CD4-positive, CD25-positive, alpha-beta regulatory T cell (primary cell): Measurements from ENCODE around the gene UCN3. TPM values are rescaled to one million over a fixed set of nuclear protein-coding genes. Genes with fewer than 3 reads are reported as not detected.
A peak's percentile ranks its signal among the peaks of the same experiment; 100 is the strongest.

Experiments used
- ATAC-seq, 2 donors: fragments of 150-1000 bp; cut with Tn5 transposase; one replicate each; pipeline ENCODE4 v1.10.0; 2021; ENCODE audit warnings: low read depth in 2 of 2, moderate number of reproducible peaks in 2 of 2, moderate library complexity in 1 of 2
- DNase-seq, 3 donors: peaks; one replicate each; pipeline versions ENCODE4 v3.0.0 to v3.0.0-alpha.2; 2012 to 2022; ENCODE audit warnings: mixed read lengths in 1 of 3
- H3K27ac ChIP-seq: one replicate; pipeline ENCODE4 v1.7.0; 2013; ENCODE audit warnings: mild to moderate bottlenecking, low read length; ENCODE audit not compliant: insufficient read depth, poor library complexity, severe bottlenecking
- H3K27me3 ChIP-seq: one replicate; pipeline ENCODE4 v1.7.0; 2013; ENCODE audit warnings: low read length; ENCODE audit not compliant: control insufficient read depth, insufficient read depth
- H3K36me3 ChIP-seq: one replicate; pipeline ENCODE4 v1.7.0; 2013; ENCODE audit warnings: mild to moderate bottlenecking, low read length, moderate library complexity; ENCODE audit not compliant: control insufficient read depth, insufficient read depth
- H3K4me1 ChIP-seq: 2 replicates; pipeline ENCODE4 v1.7.0; 2013; ENCODE audit warnings: mild to moderate bottlenecking, low read length; ENCODE audit not compliant: insufficient read depth, control insufficient read depth, poor library complexity, severe bottlenecking
- H3K4me3 ChIP-seq: one replicate; pipeline ENCODE4 v1.7.0; 2013; ENCODE audit warnings: low read depth, mild to moderate bottlenecking, low read length, moderate library complexity
- H3K9me3 ChIP-seq, 2 experiments: 1 replicate in 1 of 2; 2 replicates in 1 of 2; pipeline ENCODE4 v1.7.0; 2013; ENCODE audit warnings: low read length in 2 of 2, mild to moderate bottlenecking in 1 of 2, moderate library complexity in 1 of 2; ENCODE audit not compliant: control insufficient read depth in 2 of 2
- H3K27ac Mint-ChIP-seq, 3 donors: one replicate each; pipeline ENCODE4 v1.8.0; 2020 to 2022; ENCODE audit warnings: mild to moderate bottlenecking in 3 of 3, mixed read lengths in 3 of 3, moderate library complexity in 2 of 3
- H3K27me3 Mint-ChIP-seq: one replicate; pipeline ENCODE4 v1.8.0; 2022; ENCODE audit warnings: mild to moderate bottlenecking, mixed read lengths
- H3K36me3 Mint-ChIP-seq: one replicate; pipeline ENCODE4 v1.8.0; 2020; ENCODE audit warnings: mixed read lengths
- H3K4me1 Mint-ChIP-seq, 4 donors: one replicate each; pipeline ENCODE4 v1.8.0; 2020 to 2022; ENCODE audit warnings: mixed read lengths in 4 of 4, mild to moderate bottlenecking in 1 of 4
- H3K4me3 Mint-ChIP-seq, 4 donors: one replicate each; pipeline ENCODE4 v1.8.0; 2020 to 2022; ENCODE audit warnings: mild to moderate bottlenecking in 4 of 4, mixed read lengths in 4 of 4, moderate library complexity in 3 of 4
- H3K9me3 Mint-ChIP-seq, 7 donors: one replicate each; pipeline ENCODE4 v1.8.0; 2020 to 2022; ENCODE audit warnings: mixed read lengths in 7 of 7, mild to moderate bottlenecking in 3 of 7, moderate library complexity in 2 of 7
- polyA plus RNA-seq, 4 donors: library from polyadenylated mRNA; unstranded; fragments of 300-500 nt; fragmentation: Illumina TruSeq; gene quantifications; one replicate each; pipeline ENCODE4 v1.2.3, GENCODE V29; 2021
- total RNA-seq: library from RNA; stranded (reverse); gene quantifications from one replicate; pipeline ENCODE4 v1.2.3, GENCODE V29; 2022

The UCN3 gene
- total and polyA plus RNA-seq, 5 donors from 2014 or later, result not detected

DNA sequence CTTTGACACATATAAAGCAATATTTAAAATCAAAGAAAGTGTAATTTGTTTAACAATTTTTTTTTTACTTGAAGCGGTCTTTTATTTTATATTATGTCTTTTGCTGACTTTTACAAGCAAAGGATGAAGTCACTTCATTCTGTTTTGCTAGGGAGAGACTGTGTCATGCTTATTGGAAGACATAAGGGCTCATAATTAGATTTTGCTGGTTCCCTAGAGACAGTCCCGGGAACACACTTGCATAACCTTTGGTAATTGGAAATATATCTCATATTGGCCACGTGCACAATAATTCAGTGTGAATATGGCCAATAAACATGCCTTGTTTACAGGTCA lies 47.1 kb downstream of the UCN3 start:
- no peak for DNase-seq
- Histone ChIP-seq H3K9me3 (no peaks in the 10 kb centered on the region), H3K27me3 (peaks cover 14% of the 10 kb centered on the region), H3K36me3 (no peaks in the 10 kb centered on the region), H3K27ac (no peak overlapping the region), H3K4me3 (peak overlapping the region; percentile 89), H3K4me1 (peaks cover 6% of the 10 kb centered on the region)
- peaks cover 0 to 3% (median 1%) of the 10 kb centered on the region in 7 donors for H3K9me3 Mint-ChIP-seq
- ATAC-seq, result no peak
- H3K4me3 Mint-ChIP-seq, result peak overlapping the region; percentile 86 to 92 (median 89)
- H3K36me3 Mint-ChIP-seq, result no peaks in the 10 kb centered on the region
- H3K27me3 Mint-ChIP-seq, result peaks cover 36% of the 10 kb centered on the region
- H3K4me1 Mint-ChIP-seq, result peaks cover 0 to 5% (median 0%) of the 10 kb centered on the region in 4 donors
- peak overlapping the region in 1 of 3 donors; percentile 53 for H3K27ac Mint-ChIP-seq

DNA sequence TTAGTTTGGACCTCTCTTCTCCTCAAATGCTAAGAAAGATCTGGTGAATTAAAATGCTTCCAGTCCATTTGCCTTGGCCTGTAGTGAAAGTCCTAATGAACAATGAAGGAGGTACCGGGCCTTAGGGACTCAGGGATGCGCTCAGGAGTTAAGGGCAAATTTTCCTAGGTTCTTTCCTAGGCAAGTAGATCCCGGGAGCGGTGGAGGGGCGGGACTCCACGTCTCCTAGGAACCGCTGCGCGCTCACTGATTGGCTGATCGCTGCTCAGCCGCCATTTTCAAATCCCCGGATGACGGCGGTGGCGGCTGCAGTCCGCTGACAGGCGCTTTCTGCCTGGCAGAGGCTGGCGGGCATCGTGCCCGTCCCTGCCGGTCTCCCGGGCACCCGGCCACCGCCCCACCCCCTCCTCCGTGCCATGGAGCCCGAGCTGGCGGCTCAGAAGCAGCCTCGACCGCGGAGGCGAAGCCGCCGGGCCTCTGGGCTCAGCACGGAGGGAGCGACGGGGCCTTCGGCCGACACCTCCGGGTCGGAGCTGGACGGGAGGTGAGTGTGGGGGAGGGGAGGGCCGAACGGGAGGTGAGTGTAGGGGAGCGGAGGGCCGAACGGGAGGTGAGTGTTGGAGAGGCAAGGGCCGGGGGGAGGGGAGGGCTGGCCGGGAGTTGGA lies 47.6 kb downstream of the UCN3 start, which contains the start of gene NET1:
TSS of gene NET1 (plus strand) at position 281 of the 665 bp plus-strand sequence. CDS start at position 417, 136 bp downstream.
- no peaks in the 10 kb centered on the region for H3K9me3 ChIP-seq
- H3K4me1 ChIP-seq, result peaks cover 6% of the 10 kb centered on the region
- Mint-ChIP-seq H3K36me3 (no peaks in the 10 kb centered on the region), H3K27me3 (peaks cover 32% of the 10 kb centered on the region), H3K9me3 (peaks cover 0 to 3% (median 1%) of the 10 kb centered on the region in 7 donors), H3K4me3 (peak within 1 kb of the TSS; percentile 86 to 92 (median 89)), H3K27ac (peak within 1 kb of the TSS in 1 of 3 donors; percentile 53), H3K4me1 (peaks cover 0 to 5% (median 0%) of the 10 kb centered on the region in 4 donors)
- peaks cover 14% of the 10 kb centered on the region for H3K27me3 ChIP-seq
- H3K4me3 ChIP-seq, result peak within 1 kb of the TSS; percentile 89
- H3K36me3 ChIP-seq, result no peaks in the 10 kb centered on the region
- H3K27ac ChIP-seq, result no peak within 1 kb of the TSS
- DNase-seq (peak; percentile 49 to 79 (median 63)), ATAC-seq (peak; percentile 73 to 75)

DNA sequence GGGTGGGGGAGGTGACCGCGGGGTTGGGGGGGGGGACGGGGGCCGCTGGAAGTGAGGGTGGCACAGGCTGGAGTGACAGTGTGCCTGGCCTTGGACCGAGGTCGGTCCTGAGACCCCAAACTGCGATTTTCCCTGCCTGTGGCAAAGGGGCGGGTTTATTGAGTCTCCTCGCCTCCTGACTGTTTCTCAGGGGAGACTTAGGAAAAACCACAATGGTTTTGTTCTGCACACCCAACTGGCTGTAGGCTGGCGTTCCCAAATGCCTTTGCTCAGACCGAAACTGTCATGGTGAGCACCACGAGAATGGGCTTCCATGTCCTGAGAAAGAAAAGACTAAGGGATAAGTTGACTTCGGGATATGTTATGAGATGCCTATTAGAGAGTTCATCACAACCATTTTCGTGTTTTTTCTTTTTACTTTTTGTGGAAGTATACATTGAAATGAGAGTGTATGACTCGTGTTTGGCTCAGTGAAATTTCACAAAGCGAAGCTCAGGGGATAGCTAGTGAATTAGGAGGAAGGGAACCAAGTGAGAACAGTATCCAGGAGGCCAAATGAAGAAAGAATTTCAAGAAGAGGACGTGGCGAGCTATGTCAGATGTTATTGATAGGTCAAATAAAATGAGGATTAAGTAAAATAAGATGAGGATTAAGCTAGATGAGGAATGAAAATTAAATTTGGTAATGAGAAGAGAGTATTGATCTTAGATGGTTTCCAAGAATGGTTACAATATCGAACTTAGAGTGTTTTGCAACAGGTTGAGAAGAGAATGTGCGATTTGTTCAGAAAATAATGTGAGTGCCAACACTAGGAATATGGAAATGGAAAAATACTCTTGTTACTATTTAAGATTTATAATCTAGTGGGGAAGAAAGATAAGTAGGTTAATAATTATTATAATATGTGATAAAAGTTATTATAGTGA lies 48.5 kb downstream of the UCN3 start:
- Mint-ChIP-seq H3K27ac (no peak overlapping the region), H3K4me1 (peaks cover 0 to 5% (median 0%) of the 10 kb centered on the region in 4 donors), H3K36me3 (no peaks in the 10 kb centered on the region), H3K27me3 (peaks cover 23% of the 10 kb centered on the region), H3K9me3 (peaks cover 0 to 5% (median 3%) of the 10 kb centered on the region in 7 donors), H3K4me3 (no peak overlapping the region)
- DNase-seq (peak in 1 of 3 donors; percentile 3), ATAC-seq (no peak)
- no peak overlapping the region for H3K27ac ChIP-seq
- peak overlapping the region; percentile 84 for H3K4me3 ChIP-seq
- no peaks in the 10 kb centered on the region for H3K36me3 ChIP-seq
- H3K27me3 ChIP-seq, result peaks cover 14% of the 10 kb centered on the region
- no peaks in the 10 kb centered on the region for H3K9me3 ChIP-seq
- H3K4me1 ChIP-seq, result peaks cover 6% of the 10 kb centered on the region

DNA sequence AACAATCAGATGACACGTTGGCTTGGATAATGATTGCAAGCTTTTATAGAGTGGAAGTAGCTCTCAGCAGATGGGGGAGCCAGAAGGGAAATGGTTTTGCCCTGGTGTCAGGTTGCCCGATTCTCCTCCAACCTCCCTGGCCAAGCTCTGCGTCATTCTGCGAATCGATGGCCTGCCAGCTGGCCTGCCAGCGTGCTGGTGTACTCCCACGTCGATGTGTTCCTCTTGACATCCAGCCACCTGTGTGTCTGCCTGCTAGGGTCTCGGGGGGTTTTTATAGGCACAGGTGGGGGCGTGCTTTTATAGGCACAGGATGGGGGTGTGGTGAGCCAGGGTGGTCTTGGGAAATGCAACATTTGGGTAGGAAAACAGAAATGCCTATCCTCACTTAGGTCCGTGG lies 52.2 kb downstream of the UCN3 start:
- ATAC-seq (no peak), DNase-seq (no peak)
- H3K4me1 ChIP-seq, result peaks cover 4% of the 10 kb centered on the region
- no peak overlapping the region for H3K27ac ChIP-seq
- Mint-ChIP-seq H3K27me3 (peaks cover 4% of the 10 kb centered on the region), H3K4me3 (no peak overlapping the region), H3K27ac (no peak overlapping the region), H3K9me3 (peaks cover 0 to 24% (median 8%) of the 10 kb centered on the region in 7 donors), H3K36me3 (peaks cover 3% of the 10 kb centered on the region), H3K4me1 (peaks cover 0 to 4% (median 0%) of the 10 kb centered on the region in 4 donors)
- H3K4me3 ChIP-seq, result no peak overlapping the region
- H3K27me3 ChIP-seq, result no peaks in the 10 kb centered on the region
- no peaks in the 10 kb centered on the region for H3K36me3 ChIP-seq
- peaks cover 5 to 7% of the 10 kb centered on the region in 2 experiments for H3K9me3 ChIP-seq

DNA sequence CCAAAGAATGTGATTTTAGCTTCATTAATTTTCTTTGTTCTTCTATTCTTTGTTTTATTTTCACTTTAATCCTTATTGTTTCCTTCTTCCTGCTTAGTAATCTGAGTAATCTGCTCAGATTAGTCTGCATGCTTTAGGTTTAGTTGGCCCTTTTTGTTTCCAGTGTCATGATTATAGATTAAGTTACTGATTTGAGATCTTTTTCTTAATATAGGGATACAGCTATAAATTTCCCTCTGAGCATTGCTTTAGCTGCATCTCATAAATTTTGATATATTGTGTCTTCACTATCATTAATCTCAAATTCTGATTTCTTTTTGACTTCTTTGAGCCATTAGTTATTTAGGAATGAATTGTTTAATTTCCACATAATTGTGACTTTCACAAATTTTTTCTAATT lies 53.8 kb downstream of the UCN3 start:
- Histone ChIP-seq H3K9me3 (peaks cover 5 to 7% of the 10 kb centered on the region in 2 experiments), H3K27ac (no peak overlapping the region), H3K27me3 (no peaks in the 10 kb centered on the region), H3K4me1 (no peaks in the 10 kb centered on the region), H3K36me3 (no peaks in the 10 kb centered on the region), H3K4me3 (no peak overlapping the region)
- Mint-ChIP-seq H3K4me3 (no peak overlapping the region), H3K4me1 (no peaks in the 10 kb centered on the region), H3K36me3 (peaks cover 3% of the 10 kb centered on the region), H3K9me3 (peaks cover 0 to 24% (median 8%) of the 10 kb centered on the region in 7 donors), H3K27me3 (peaks cover 4% of the 10 kb centered on the region), H3K27ac (no peak overlapping the region)
- DNase-seq, result no peak
- ATAC-seq, result no peak

DNA sequence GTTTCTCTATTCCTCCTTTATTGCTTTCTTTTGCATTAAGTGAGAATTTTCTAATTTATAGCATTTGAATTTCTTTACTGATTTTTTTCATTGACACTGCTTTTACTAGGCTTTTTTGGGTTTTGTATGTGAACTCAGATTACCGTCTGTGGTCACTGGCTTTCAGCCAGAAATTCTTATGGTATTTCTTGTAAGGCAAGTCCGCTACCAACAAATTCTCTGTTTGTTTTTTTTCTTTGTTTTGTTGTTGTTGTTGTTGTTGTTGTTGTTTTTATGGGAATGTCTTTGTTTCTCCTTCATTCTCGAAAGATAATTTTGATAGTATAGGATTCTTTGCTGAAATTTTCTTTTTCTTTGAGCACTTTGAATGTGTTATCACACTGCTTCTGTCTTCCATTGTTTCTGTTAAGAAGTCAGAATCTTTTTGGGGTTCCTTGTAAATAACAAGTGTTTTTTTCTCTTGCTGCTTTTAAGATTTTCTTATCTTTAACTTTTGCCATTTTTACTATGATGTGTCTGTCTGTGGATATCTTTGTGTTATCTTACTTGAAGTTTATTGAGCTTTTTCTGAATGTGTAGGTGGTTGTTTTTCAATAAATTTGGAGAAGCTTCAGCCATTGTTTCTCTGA lies 54.8 kb downstream of the UCN3 start:
- ATAC-seq (no peak), DNase-seq (no peak)
- Histone ChIP-seq H3K9me3 (peaks cover 5 to 7% of the 10 kb centered on the region in 2 experiments), H3K27me3 (no peaks in the 10 kb centered on the region), H3K4me3 (no peak overlapping the region), H3K4me1 (no peaks in the 10 kb centered on the region), H3K36me3 (no peaks in the 10 kb centered on the region), H3K27ac (no peak overlapping the region)
- no peaks in the 10 kb centered on the region for H3K4me1 Mint-ChIP-seq
- peaks cover 3% of the 10 kb centered on the region for H3K36me3 Mint-ChIP-seq
- peaks cover 4% of the 10 kb centered on the region for H3K27me3 Mint-ChIP-seq
- peaks cover 0 to 24% (median 8%) of the 10 kb centered on the region in 7 donors for H3K9me3 Mint-ChIP-seq
- no peak overlapping the region for H3K4me3 Mint-ChIP-seq
- no peak overlapping the region for H3K27ac Mint-ChIP-seq

DNA sequence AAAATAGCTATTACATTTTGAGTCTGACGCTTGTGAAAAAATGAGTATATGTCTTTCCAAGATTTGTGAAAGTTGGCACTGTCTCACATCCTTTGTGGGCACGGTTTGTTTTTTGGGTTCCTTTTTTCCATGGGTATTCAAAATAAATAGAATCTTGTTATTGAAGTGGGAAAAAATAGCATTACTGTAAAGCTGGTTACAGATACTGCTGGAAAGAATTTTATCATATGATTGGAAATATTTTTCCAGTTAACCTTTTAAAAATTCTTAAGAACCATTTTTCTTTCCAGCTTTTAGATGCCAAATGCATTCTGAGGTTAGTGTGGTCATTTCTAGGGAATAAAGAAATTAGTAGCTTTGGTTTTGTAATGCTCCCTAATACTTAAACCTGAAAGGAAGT lies 59.0 kb downstream of the UCN3 start:
- Histone ChIP-seq H3K4me1 (no peaks in the 10 kb centered on the region), H3K4me3 (no peak overlapping the region), H3K36me3 (no peaks in the 10 kb centered on the region), H3K27me3 (no peaks in the 10 kb centered on the region), H3K27ac (no peak overlapping the region), H3K9me3 (peaks cover 1 to 5% of the 10 kb centered on the region in 2 experiments)
- no peak for ATAC-seq
- no peak for DNase-seq
- no peak overlapping the region for H3K4me3 Mint-ChIP-seq
- no peaks in the 10 kb centered on the region for H3K27me3 Mint-ChIP-seq
- H3K9me3 Mint-ChIP-seq, result peaks cover 0 to 16% (median 2%) of the 10 kb centered on the region in 7 donors
- H3K4me1 Mint-ChIP-seq, result peaks cover 0 to 5% (median 0%) of the 10 kb centered on the region in 4 donors
- peaks cover 3% of the 10 kb centered on the region for H3K36me3 Mint-ChIP-seq
- no peak overlapping the region for H3K27ac Mint-ChIP-seq
